Activated T-helper 17 cell treated with anti-CD3 and anti-CD28 coated beads, Interleukin-2, amount 50 U/mL, for 72 hours (primary cell): ENCODE data around the gene SCARB1. TPM values are rescaled to one million over a fixed set of nuclear protein-coding genes. Genes with fewer than 3 reads are reported as not detected.

Experiments
- ATAC-seq: fragments of 150-1000 bp; cut with Tn5 transposase; replicated peaks from 2 replicates; pipeline ENCODE4 v1.10.0; 2021; ENCODE audit warnings: mild to moderate bottlenecking, moderate library complexity
- H3K27ac Mint-ChIP-seq: one replicate; pipeline ENCODE4 v1.8.0; 2022; ENCODE audit warnings: mixed read lengths
- H3K27me3 Mint-ChIP-seq: one replicate; pipeline ENCODE4 v1.8.0; 2022; ENCODE audit warnings: mixed read lengths
- H3K36me3 Mint-ChIP-seq: one replicate; pipeline ENCODE4 v1.8.0; 2022; ENCODE audit warnings: low read depth, mild to moderate bottlenecking, mixed read lengths
- H3K4me1 Mint-ChIP-seq: one replicate; pipeline ENCODE4 v1.8.0; 2022; ENCODE audit warnings: mixed read lengths
- H3K4me3 Mint-ChIP-seq: one replicate; pipeline ENCODE4 v1.8.0; 2022; ENCODE audit warnings: mild to moderate bottlenecking, mixed read lengths
- H3K9me3 Mint-ChIP-seq: one replicate; pipeline ENCODE4 v1.8.0; 2022; ENCODE audit warnings: mixed read lengths
- total RNA-seq, 2 donors: library from RNA; stranded (reverse); gene quantifications; one replicate each; pipeline ENCODE4 v1.2.3, GENCODE V29; 2022

Gene SCARB1
- total RNA-seq, 2 donors from 2014 or later: 17.9 to 20.9 TPM

GRCh38 chr12:124780336-124780735 lies 83.3 kb downstream of the SCARB1 start:
- Mint-ChIP-seq H3K9me3 (no peaks in the 10 kb centered on the region), H3K4me1 (peaks cover 15% of the 10 kb centered on the region), H3K27me3 (no peaks in the 10 kb centered on the region), H3K27ac (no peak overlapping the region), H3K4me3 (no peak overlapping the region), H3K36me3 (no peaks in the 10 kb centered on the region)
- ATAC-seq: no peak

DNA sequence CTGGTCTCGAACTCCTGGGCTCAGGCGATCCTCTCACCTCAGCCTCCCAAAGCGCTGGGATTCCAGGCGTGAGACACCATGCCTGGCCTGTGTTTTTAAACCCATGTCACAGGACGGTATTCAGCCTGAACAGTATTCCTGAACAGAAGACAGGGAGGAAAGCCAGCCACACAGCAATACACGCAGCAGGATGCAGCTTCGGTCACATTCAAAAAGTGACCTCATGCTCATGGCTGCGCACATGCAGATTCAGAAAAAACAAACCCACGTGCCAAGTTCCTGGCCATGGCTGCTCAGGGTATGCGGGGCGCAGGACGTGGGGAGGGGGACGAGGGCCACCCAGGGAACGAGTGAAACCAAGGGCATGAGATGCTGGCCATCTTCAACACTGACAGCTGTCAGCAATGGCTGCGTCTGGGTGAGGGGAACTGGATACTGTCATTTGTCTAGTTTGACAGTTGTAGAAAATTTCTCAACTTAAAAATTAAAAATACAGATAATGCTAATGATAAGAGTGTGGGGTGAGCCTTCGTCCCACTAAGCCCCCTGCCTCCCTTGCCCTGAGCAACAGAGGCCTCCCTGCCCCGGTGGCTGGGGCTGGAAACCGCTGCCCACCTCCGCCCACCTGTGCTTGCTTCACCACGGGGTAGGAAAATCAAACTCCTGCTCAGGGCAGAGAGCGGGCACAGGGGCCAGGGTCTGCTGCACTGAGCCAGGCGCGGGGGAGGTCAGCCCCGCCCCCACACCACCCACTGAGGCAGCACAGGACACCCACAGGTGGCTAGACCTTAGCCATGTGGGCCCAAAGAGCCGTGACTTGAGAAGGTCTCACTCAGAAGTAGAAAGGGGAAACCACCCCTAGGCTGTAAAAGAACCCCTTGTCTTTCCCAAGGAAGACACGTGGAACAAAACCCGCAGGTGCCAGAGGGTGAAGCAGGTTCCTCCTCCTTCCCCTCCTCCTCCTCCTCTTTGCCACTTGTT lies 84.2 kb downstream of the SCARB1 start:
- H3K36me3 Mint-ChIP-seq: no peaks in the 10 kb centered on the region
- H3K9me3 Mint-ChIP-seq: no peaks in the 10 kb centered on the region
- ATAC-seq: no peak
- H3K27me3 Mint-ChIP-seq: no peaks in the 10 kb centered on the region
- peaks cover 19% of the 10 kb centered on the region for H3K4me1 Mint-ChIP-seq
- no peak overlapping the region for H3K4me3 Mint-ChIP-seq
- H3K27ac Mint-ChIP-seq: no peak overlapping the region

DNA sequence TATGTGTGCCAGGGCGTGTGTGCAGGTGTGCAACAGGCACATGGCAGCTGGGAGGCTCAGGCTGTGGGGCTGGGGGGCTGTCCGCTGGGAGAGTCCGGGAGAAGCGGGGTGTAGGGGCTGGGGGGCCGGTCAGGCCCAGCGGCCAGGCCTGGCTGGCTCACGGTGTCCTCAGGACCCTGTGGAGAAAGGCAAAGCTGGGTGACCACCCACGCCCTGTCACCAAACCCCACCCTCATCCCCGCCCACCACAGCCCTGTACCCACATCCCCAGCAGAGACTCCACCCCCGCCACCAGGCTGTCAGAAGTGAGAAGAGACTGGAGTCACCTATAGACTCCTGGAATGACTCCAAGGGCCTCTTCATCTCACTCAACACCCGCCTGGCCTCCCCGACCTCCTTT lies 85.3 kb downstream of the SCARB1 start:
- no peaks in the 10 kb centered on the region for H3K9me3 Mint-ChIP-seq
- H3K36me3 Mint-ChIP-seq: no peaks in the 10 kb centered on the region
- H3K4me3 Mint-ChIP-seq: no peak overlapping the region
- no peak for ATAC-seq
- peaks cover 25% of the 10 kb centered on the region for H3K4me1 Mint-ChIP-seq
- no peak overlapping the region for H3K27ac Mint-ChIP-seq
- no peaks in the 10 kb centered on the region for H3K27me3 Mint-ChIP-seq

- Mint-ChIP-seq H3K27ac (no peak overlapping the region), H3K4me1 (peaks cover 27% of the 10 kb centered on the region), H3K36me3 (no peaks in the 10 kb centered on the region), H3K4me3 (no peak overlapping the region), H3K27me3 (peaks cover 2% of the 10 kb centered on the region), H3K9me3 (no peaks in the 10 kb centered on the region)
- no peak for ATAC-seq
These were observed 86.0 kb downstream of the SCARB1 start for GRCh38 chr12:124777399-124778372.

DNA sequence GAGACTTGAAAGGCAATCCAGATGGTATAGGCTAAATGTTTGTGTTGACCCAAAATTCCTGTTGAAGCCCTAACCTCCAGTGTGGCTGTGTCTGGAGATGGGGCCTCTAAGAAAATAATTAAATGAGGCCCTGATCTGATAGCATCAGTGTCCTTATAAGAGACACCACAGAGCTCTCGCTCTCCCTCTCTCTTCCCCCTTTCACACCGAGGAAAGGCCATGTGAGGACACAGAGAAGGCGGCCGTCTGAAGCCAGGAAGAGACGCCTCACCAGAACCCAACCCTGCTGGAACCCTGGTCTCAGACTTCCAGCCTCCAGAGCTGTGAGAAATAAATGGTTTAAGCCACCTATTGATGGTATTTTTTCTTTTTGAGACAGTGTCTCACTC lies 87.5 kb downstream of the SCARB1 start:
- Mint-ChIP-seq H3K27me3 (peaks cover 9% of the 10 kb centered on the region), H3K27ac (no peak overlapping the region), H3K9me3 (no peaks in the 10 kb centered on the region), H3K36me3 (no peaks in the 10 kb centered on the region), H3K4me3 (peak overlapping the region; percentile 82), H3K4me1 (peaks cover 36% of the 10 kb centered on the region)
- no peak for ATAC-seq

- Mint-ChIP-seq H3K4me3 (peak overlapping the region; percentile 82), H3K4me1 (peaks cover 33% of the 10 kb centered on the region), H3K27me3 (peaks cover 9% of the 10 kb centered on the region), H3K36me3 (no peaks in the 10 kb centered on the region), H3K9me3 (no peaks in the 10 kb centered on the region), H3K27ac (peak overlapping the region; percentile 66)
- peak; percentile 88 for ATAC-seq
These were observed 89.0 kb downstream of the SCARB1 start for GRCh38 chr12:124774462-124775167.

- peaks cover 9% of the 10 kb centered on the region for H3K27me3 Mint-ChIP-seq
- H3K9me3 Mint-ChIP-seq: no peaks in the 10 kb centered on the region
- H3K4me3 Mint-ChIP-seq: peak overlapping the region; percentile 82
- H3K36me3 Mint-ChIP-seq: no peaks in the 10 kb centered on the region
- ATAC-seq: peak; percentile 18
- H3K27ac Mint-ChIP-seq: peak overlapping the region; percentile 66
- peaks cover 33% of the 10 kb centered on the region for H3K4me1 Mint-ChIP-seq
These were observed 89.6 kb downstream of the SCARB1 start for GRCh38 chr12:124774054-124774461.

GRCh38 chr12:124772289-124773170 lies 91.1 kb downstream of the SCARB1 start:
- Mint-ChIP-seq H3K4me1 (peaks cover 28% of the 10 kb centered on the region), H3K36me3 (no peaks in the 10 kb centered on the region), H3K9me3 (no peaks in the 10 kb centered on the region), H3K27me3 (peaks cover 9% of the 10 kb centered on the region), H3K4me3 (peak overlapping the region; percentile 35), H3K27ac (no peak overlapping the region)
- no peak for ATAC-seq

- ATAC-seq: no peak
- H3K27ac Mint-ChIP-seq: no peak overlapping the region
These were observed 92.0 kb downstream of the SCARB1 start for GRCh38 chr12:124771462-124772288.

DNA sequence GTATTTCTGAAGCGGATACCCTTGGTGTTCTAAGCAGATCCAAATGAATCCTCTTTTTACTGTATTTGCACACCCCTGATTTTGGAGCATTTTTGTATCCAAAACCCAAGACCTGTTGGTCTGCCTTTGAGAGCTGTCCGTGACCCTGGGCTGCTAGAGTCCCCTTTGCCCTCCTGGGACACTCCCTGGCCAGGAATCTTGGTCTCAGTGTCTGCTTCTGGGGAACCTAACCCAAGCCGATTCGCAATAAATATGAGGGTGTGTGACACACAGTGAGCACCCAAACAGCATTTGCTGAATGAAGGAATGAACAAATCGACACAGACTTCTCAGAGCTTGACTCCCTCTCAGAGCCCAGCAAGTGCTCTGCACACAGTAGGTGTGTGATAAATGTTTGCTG lies 92.9 kb downstream of the SCARB1 start:
- Mint-ChIP-seq H3K27me3 (peaks cover 9% of the 10 kb centered on the region), H3K9me3 (no peaks in the 10 kb centered on the region), H3K36me3 (no peaks in the 10 kb centered on the region), H3K4me3 (no peak overlapping the region), H3K4me1 (peaks cover 31% of the 10 kb centered on the region), H3K27ac (no peak overlapping the region)
- ATAC-seq: no peak

More at GRCh38 chr12:124771462-124772288, 92.0 kb downstream of the SCARB1 start:
- H3K4me3 Mint-ChIP-seq: peak overlapping the region; percentile 9
- H3K27me3 Mint-ChIP-seq: peaks cover 9% of the 10 kb centered on the region
- peaks cover 34% of the 10 kb centered on the region for H3K4me1 Mint-ChIP-seq
- no peaks in the 10 kb centered on the region for H3K9me3 Mint-ChIP-seq
- H3K36me3 Mint-ChIP-seq: no peaks in the 10 kb centered on the region

DNA sequence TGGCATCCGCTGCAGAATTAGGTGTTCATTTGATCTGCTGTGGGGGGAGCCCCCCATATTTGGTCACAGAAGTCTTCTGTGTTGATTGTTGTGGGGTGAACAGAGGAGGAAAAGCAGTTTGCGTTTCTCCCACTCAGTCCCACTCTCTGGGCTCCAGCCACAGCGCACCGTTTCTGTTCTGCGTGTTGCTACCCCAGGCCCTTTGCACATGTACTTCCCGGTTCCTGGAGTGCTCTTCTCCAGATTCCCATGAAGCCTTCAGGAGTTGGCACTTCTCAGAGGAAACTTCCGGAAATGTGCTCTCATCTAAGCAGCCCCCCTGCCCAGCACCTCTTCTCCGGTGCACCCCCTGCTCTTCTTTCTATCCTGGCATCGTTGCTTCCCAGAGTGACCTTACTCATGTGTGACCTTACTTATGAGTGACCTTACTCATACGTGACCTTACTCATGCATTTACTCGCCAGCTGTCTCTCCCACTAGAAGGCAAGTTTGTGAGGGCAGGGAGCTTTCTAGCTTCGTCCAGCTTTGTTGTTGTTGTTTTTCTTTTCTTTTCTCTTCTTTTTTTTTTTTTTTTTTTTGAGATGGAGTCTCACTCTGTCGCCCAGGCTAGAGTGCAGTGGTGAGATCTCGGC lies 93.7 kb downstream of the SCARB1 start:
- Mint-ChIP-seq H3K27ac (no peak overlapping the region), H3K36me3 (no peaks in the 10 kb centered on the region), H3K27me3 (peaks cover 9% of the 10 kb centered on the region), H3K9me3 (no peaks in the 10 kb centered on the region), H3K4me3 (no peak overlapping the region), H3K4me1 (peaks cover 25% of the 10 kb centered on the region)
- no peak for ATAC-seq

DNA sequence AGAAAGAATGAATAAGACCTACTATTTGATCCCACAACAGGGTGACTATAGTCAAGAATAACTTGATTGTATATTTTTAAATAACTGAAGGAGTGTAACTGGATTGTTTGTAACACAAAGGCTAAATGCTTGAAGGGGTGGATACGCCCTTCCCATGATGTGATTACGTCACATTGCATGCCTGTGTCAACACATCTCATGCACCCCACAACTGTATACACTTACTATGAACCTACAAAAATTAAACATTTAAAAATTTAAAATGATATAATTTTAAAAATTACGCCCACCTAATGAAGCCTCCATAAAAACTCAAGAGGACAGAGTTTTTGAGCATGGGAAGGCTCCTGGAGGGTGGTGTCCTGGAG lies 94.5 kb downstream of the SCARB1 start:
- Mint-ChIP-seq H3K9me3 (no peaks in the 10 kb centered on the region), H3K36me3 (no peaks in the 10 kb centered on the region), H3K27me3 (peaks cover 9% of the 10 kb centered on the region), H3K27ac (no peak overlapping the region), H3K4me3 (no peak overlapping the region), H3K4me1 (peaks cover 22% of the 10 kb centered on the region)
- ATAC-seq: no peak
